Measurements from ENCODE around the gene PDE4D.
"Not testable (repeated sequence)": the region's sequence is repeated elsewhere in the genome, so short reads cannot be mapped to it uniquely, and the experiment has no call there.

PDE4D gene

DNA sequence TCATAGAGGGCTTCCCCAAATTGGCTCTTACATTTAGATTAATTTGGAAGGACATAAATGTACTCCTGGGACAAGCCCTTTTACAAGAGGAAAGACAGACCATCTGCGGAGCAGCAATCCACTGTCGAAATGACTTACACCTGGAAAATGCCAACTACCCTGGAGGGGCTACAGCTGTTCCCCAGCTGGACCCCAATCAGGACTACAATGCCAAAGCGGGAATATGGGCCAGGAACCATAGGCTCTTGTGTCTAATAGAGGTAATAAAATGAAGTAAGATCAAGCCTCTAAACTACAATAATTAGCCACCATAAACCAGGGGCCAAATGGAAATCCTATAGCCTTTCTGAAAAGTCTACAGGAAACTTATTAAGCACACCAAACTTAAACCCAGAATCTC, 581.3 kb downstream of the PDE4D start:
- DNase-seq (ENCODE audit: low read depth in 4 of 4, low spot score in 1 of 4): no peak

DNA sequence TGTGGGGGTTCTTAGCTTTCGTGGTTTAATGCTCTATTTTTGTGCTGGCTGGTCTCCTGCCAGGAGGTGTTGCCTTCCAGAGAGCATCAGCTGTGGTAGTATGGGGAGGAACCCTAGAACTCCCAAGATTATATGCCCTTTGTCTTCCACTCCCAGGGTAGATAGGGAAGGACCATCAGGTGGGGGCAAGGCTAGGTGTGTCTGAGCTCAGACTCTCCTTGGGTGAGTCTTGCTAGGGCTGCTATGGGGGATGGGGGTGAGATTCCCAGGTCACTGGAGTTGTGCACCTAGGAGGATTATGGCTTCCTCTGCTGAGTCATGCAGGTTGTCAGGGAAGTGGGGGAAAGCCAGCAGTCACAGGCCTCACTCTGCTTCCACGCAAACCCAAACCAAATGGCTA, 584.8 kb downstream of the PDE4D start:
- DNase-seq (ENCODE audit: low read depth in 4 of 4, low spot score in 1 of 4): not testable (repeated sequence)

DNA sequence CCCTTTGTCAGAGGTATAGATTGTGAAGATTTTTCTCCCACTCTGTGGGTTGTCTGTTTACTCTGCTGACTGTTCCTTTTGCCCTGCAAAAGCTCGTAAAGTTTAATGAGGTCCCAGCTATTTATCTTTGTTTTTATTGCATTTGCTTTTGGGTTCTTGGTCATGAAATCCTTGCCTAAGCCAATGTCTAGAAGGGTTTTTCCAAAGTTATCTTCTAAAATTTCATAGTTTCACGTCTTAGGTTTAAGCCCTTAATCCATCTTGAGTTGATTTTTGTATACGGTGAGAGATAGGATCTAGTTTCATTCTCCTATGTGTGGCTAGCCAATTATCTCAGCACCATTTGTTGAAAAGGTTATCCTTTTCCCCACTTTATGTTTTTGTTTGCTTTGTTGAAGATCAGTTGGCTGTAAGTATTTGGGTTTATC, 590.2 kb downstream of the PDE4D start:
- not testable (repeated sequence) for DNase-seq (ENCODE audit: low read depth in 4 of 4, low spot score in 1 of 4)

DNA sequence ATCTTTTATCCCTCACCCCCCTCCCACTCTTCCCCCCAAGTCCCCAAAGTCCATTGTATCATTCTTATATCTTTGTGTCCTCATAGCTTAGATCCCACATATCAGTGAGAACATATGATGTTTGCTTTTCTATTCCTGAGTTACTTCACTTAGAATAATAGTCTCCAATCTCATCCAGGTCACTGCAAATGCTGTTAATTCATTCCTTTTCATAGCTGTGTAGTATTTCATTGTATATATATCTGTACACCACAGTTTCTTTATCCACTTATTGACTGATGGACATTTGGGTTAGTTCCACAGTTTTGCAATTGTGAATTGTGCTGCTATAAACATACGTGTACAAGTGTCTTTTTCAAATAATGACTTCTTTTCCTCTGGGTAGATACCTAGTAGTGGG, 591.0 kb downstream of the PDE4D start:
- not testable (repeated sequence) for DNase-seq (ENCODE audit: low read depth in 4 of 4, low spot score in 1 of 4)

DNA sequence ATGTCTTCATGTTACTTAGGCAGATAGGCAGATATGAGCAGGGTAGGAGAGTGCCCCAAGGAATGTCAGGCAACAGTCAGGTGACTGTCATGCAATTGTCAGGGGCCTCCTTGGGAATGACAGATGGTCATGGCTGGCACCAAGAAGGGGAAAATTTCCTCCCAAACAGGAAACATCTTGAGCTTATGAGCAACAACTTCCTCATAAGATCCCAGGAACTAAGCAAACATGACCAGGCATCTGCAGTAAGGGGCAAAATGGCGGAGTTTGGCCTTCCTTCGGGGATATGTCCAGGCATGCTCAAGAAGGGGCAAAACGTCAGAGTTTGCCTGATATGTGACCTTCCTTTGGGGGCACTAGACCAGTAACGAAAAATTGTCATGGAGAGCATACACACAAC, 591.8 kb downstream of the PDE4D start:
- DNase-seq (ENCODE audit: low read depth in 4 of 4, low spot score in 1 of 4): no peak

DNA sequence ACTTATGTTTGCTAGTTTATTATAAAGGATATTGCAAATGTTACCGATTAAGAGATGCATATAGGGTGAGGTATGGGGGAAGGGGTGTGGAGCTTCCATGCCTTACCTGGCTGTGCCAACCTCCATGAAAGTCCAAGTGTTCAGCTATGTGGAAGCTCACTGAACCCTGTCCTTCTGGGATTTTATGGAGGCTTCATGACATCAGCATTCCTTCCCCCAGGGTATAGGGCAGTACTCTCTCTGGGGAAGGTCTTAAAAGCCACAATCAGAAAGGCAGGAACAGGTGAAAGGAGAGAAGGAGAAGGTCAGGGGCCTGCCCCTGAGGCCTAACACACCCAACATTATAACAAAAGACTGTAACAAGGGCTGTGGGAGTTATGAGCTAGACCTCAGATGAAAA, 592.6 kb downstream of the PDE4D start:
- DNase-seq (ENCODE audit: low read depth in 4 of 4, low spot score in 1 of 4): no peak

DNA sequence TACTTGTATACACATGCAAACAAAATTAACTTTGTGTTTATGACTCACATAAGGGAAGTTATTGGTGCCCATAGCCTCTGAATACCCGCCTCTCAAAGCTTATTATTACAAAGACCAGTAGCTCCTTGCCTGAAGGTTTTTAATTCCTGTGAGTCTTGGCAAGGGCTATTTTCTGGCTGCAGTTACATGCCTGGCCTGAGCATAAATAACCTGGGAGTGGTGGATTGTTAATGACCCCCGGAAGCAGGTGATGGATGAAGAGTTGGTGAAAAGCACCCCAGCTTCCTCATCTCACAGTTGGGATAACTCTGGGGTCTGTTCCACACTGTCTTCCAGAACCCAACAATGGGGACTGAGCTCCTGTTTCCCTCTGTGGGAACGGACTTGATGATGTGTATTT, 594.5 kb downstream of the PDE4D start:
- DNase-seq (ENCODE audit: low read depth in 4 of 4, low spot score in 1 of 4): no peak

DNA sequence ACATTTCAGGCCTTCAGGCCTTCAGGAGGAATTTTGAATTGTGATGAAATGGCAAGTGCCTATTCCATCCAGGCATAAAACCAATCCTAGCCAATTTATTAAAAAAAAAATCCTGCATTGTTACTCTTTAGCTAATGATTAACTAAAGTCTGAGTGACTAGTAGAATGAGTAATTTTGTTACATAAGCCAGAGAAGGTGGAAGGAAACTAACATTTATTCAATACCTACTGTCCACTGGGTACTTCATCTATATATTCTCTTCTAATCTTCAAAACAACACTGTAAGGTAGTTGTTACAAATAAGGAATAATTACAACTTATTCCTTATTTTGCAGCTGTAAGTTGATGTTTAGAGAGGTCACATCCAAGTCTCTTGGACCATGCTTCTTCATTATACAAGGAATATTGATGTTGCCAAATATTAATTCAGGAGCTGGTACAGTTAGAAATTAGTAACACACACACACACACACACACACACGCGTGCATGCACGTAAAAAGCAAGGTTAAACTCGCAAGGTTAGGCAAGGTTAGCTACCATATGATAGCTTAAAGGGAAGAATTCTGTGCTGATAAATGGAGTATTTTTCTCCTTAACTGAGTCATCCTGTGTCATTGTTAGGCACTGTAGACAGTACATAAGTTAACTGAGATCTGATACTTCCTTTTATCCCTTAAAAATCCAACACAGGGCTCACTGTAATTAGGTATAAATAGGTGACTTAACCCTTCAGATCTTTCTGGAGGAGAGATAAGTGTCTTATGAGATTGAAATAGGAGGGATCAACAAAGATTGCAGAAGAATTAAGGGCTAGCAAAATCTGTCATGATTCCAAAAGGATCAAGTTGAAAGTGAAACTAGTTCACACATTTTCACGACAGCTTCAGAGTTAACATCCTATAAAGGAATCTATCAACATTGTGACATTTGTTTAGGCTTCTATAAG, 596.9 kb downstream of the PDE4D start:
- no peak for DNase-seq (ENCODE audit: low read depth in 4 of 4, low spot score in 1 of 4)

DNA sequence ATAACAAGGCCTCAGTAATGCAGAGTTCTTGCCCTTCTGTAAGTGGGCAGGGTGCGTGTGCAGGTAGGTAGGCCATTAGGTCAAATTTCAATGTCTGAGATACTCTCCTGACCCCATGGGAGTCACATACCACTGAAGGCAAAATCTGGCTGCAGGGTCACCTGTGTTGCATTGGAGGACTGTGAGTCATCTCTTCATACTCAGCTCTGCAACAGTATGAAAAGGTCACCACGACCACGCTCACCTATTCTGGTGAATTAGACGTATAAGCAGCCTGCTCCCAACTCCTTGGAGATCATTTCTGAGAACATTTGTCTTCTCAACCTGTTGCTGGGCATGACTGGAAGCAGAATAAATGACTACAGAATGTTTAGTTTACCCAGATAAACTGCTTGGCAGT, 599.8 kb downstream of the PDE4D start:
- no peak for DNase-seq (ENCODE audit: low read depth in 4 of 4, low spot score in 1 of 4)

DNA sequence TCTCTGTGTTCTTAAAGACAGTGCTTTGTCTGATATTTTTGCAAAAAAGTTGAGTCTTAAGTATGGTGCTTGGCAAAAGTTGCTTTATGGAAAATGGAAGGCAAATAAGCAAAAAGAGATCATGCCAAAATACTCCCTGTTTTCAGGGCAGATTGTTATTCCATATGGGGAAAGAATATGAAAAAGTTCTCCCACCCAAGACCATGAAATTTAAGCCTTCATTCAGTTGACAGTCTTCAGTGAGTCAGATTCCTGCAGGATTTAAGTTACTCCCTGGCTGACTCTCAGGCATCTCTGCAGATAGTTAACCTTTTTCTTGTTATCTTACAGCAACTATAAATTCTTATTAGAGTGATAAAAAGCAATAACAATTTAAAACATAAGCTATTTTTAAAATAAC, 601.6 kb downstream of the PDE4D start:
- no peak for DNase-seq (ENCODE audit: low read depth in 4 of 4, low spot score in 1 of 4)

DNA sequence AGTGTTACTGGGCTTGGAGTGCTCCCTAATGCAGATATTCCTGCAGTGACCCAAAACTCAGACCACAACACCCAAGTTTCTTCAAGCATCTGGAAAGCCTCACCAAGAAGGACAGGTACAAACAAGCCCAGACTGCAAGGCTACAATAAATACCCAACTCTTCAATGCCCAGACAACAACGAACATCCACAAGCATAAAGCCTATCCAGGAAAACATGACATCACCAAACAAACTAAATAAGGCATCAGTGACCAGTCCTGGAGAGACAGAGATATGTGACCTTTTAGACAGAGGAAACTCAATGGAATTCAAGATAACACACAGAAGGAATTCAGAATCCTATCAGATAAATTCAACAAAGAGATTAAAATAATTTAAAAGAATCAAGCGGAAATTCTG, 605.6 kb downstream of the PDE4D start:
- DNase-seq (ENCODE audit: low read depth in 4 of 4, low spot score in 1 of 4): no peak

DNA sequence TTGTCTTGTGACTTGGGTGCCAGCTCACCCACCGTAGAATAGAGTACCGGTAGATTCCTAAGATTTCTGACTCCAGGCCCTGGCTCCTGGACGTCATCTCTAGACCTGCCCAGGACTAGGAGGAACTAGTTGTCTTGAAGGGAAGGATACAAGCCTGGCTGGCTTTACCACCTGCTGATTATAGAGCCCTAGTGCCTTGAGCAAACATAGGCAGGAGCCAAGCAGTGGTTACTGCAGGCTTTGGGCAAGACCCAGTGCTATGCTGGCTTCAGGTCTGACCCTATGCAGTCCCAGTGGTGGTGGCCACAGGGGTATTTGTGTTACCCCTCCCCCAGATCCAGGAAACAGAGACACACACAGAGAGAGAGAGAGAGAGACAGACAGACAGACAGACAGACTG, 606.2 kb downstream of the PDE4D start:
- no peak for DNase-seq (ENCODE audit: low read depth in 4 of 4, low spot score in 1 of 4)

DNA sequence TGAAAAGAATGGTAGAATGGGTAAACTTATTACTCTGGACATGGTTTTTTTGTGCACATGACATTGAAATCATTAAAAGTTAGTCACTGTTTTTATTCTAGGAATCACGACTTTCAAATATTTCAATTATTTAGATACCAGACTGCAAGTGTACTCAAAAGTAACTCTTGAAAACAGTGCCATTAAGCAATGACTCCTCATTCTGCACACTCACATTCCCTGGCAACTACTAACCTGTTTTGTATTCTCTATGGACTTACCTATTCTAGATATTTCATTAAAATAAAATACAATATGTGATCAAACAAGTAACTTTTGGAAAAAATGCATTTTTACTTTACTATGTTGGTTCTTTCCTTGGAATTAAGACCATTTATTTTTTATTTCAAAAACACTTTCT, 607.0 kb downstream of the PDE4D start:
- DNase-seq (ENCODE audit: low read depth in 4 of 4, low spot score in 1 of 4): no peak

DNA sequence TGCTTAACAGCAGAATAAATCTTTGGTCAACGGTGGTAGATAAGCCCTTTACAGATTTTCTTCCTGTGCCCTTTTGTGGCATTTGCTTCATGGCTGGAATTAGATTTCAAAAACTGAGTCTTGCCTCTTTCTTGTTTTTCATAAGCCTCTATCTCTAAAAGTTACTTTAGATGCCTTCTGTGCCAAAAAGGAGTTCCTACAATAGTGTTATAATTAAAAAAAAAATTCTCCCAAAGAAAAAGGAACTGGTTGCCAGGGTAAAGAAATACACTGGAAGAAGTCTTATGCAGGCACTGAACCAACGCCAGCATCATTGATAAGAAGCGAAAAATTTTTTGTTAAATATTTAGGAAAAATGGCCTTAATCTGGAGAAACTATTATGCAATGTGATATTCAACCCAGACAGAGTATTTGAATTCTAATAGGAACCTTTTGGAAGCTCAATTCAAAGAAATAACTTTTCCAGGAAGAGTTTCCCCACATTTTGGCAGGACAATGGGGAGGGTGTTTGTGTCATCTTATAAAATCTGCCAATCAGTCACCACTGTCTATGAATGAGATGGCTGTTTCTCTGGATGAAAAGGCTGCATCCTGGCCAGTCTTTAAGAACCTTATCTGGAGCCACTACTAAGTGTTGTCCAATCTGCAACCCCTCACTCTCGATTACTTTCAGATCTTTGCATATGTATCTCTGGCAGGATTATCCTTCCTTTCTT, 608.1 kb downstream of the PDE4D start:
- DNase-seq (ENCODE audit: low read depth in 4 of 4, low spot score in 1 of 4): no peak

DNA sequence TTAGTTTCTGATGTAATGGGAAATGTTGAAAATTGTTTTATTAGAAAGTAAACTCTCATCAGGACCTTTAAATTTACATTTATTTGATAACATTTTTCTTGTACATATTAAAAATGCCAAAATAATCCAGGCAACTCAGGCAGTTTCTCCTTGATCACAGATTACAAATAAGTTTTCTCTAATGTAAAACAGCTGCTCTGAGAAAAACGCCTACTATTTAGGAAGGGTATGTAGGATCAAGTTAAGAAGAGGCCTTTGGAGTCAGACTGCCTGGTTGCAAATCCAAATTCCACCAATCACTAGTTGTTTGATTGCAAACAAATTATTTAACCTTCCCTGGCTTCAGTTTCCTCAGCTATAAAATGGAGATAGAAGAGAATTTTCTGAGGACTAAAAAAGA, 610.8 kb downstream of the PDE4D start:
- DNase-seq (ENCODE audit: low read depth in 4 of 4, low spot score in 1 of 4): no peak

DNA sequence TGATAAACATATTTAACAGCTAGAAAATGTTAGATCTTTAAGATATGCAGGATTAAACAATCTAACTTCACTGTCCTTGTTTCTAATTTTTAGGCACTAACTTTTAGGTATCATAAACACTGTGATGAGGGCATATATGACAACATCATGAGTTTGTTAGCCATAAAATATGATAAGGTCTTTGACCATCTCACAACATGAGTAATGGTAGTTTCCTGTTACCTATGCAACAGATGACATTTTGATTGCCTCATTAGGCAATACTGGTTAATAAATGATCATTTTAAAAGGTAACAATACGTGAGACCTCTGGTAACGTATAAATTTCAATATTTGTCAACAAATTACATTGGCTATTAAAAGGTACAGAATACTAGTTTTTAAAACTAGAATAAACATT, 613.5 kb downstream of the PDE4D start:
- no peak for DNase-seq (ENCODE audit: low read depth in 4 of 4, low spot score in 1 of 4)

DNA sequence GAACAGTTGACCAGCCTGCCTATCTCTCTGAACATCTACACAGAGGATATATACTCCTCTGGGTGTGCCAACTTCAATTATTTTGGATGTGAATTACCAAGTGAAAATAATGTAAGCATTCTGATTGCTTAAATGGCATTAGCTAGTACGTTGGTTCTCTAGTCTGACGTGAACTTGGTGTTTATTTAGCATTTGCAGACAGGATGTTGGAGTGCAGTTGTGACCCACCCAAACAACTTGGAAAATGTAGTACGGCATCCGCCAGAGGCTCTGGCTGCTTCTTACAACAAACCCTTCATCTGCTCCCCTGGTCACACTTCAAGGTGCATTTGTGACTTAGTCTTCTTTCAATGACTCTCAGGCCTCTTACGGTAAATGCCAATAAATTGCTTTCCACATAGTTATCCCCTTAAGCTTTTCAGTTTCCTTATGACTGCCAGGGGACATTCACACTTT, 616.6 kb downstream of the PDE4D start:
- DNase-seq (ENCODE audit: low read depth in 4 of 4, low spot score in 1 of 4): no peak

DNA sequence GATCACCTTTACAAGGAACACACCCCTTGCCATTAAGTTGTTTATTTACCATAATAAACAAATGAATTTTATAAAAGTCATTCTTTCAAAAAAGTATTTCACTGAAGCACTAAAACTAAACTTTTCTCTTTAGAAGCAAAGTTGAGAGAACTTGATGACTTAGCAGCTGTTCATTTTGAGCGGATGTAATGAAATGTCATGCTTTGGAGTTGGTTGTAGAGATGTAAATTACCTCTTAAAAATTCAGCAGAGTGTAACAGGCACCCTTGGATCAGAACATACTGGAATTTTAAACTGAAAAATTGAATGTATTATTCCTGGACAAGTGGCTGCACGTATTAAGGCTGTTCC, 617.2 kb downstream of the PDE4D start:
- DNase-seq (ENCODE audit: low read depth in 4 of 4, low spot score in 1 of 4): no peak

DNA sequence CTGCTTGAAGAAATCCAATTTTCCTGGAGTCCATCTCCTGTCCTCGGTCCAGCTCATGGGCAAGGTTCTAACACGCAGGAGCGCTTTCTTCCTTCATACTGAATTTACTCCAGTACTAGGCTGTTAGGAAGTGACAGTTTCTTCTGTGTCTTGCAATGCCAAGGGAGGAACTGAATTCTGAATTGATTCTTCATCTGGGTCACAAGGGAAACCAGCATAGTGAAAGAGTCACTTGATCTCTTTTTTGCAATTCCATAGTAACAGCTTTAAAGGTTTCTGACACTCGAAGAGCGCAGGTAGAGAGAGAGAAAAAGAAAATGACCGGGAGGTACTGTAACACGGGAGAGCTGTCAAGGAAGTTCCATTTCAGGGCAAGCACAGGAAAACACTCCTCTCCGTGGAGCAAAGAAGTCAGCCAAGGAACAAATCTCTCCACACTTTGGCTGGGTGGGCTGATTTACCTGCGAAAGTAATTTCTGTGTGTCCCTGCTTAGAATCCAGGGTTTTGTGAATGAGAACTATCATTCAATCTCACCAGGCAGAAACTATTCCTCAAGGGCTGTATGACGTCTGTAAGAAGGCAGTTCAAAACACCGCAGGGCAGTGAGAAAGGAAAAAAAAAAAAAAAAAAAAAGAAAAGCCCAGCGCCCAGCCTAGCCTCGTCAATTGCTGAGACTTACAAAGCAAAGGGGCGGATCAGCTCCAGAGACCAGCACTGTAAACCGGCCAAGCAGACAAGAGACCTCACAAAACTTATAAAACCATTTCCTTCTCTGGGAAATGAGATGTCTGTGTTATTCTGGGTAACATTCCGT, 617.8 kb downstream of the PDE4D start:
- no peak for DNase-seq (ENCODE audit: low read depth in 4 of 4, low spot score in 1 of 4)

DNA sequence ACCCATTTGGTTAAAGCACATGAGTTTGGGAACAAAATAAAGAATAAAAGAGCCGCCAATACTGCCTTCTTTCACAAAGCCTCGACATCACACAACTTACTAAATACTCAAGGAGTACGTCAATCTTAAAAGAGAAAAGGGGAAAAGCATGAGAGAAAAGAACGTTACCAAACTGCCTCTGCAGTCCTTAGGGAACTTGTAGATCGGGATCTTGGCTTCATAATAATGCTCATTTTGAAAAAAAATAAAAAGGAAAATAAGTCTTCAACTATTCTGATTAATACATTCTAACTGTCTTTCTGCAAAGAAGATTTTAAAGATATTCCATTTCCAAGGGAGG, 618.4 kb downstream of the PDE4D start:
- no peak for DNase-seq (ENCODE audit: low read depth in 4 of 4, low spot score in 1 of 4)

DNA sequence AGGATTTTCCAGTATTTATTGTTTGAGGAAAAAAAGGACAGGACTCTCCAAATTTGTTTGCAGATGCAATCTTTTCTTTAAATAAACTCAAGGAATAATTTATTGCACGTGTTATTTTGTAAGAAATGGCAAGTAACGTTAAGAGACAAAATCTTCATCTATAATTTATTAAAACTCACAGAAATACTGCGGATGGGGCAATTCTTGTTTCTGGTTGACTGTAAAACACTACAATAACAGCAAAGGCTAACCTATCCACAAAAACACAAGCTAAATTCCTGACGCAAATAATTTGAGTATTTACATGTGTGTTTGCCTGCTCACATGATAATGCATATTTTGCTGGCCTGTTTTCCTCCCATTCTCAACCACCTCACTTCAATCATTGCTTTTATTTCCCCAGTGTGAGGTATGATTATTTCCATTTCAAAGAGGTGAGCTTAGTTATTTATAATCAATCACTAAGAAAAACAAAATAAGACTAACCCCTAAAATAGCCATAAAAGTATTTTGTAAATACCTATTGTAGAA, 619.4 kb downstream of the PDE4D start:
- no peak for DNase-seq (ENCODE audit: low read depth in 4 of 4, low spot score in 1 of 4)
